T-helper 22 cell (primary cell): ENCODE data around the gene RIMS1.

Experiments used
- DNase-seq: peaks from one replicate; pipeline ENCODE4 v3.0.0-alpha.2; 2020; ENCODE audit warnings: low read depth

The RIMS1 gene, protein sequence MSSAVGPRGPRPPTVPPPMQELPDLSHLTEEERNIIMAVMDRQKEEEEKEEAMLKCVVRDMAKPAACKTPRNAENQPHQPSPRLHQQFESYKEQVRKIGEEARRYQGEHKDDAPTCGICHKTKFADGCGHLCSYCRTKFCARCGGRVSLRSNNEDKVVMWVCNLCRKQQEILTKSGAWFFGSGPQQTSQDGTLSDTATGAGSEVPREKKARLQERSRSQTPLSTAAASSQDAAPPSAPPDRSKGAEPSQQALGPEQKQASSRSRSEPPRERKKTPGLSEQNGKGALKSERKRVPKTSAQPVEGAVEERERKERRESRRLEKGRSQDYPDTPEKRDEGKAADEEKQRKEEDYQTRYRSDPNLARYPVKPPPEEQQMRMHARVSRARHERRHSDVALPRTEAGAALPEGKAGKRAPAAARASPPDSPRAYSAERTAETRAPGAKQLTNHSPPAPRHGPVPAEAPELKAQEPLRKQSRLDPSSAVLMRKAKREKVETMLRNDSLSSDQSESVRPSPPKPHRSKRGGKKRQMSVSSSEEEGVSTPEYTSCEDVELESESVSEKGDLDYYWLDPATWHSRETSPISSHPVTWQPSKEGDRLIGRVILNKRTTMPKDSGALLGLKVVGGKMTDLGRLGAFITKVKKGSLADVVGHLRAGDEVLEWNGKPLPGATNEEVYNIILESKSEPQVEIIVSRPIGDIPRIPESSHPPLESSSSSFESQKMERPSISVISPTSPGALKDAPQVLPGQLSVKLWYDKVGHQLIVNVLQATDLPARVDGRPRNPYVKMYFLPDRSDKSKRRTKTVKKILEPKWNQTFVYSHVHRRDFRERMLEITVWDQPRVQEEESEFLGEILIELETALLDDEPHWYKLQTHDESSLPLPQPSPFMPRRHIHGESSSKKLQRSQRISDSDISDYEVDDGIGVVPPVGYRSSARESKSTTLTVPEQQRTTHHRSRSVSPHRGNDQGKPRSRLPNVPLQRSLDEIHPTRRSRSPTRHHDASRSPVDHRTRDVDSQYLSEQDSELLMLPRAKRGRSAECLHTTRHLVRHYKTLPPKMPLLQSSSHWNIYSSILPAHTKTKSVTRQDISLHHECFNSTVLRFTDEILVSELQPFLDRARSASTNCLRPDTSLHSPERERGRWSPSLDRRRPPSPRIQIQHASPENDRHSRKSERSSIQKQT (N-terminal part only)

DNA sequence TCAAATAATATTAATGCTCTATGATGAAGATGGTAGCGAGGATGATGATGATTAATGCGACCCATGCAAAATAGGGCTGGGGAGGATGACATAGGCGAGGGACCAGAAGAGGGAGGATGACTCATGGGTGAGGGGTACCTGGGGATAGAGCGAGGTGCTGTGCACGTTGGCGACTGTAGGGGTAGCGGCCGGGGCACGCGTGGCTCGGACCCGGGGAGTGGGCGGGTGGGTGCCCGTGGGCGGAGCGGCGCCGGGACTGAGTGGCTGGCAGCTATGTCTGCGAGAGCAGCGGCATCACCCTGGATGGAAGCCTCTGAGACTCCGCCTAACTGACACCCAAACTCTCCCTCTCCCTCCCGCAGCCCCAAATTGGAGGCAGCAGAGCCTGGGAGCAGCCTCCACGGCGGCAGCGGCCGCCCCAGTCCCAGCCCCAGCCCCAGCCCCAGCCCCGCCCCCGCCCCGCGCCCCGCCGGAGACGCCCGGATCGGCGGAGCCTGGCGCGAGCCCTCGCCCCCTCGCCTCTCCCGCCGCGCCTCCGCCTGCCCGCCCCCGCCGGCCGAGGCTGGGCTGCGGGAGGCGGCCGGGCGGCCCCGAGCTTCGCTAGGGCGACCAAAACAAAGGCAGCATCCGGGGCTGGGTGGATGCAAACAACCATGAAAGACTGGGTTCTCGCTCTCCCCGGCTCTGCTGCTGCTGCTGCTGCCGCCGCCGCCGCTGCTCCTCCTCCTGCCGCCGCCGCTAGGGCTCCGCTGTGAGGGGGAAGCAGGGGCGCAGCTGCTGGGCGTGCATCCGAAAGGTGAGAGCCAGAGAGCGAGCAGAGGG, at the start of gene RIMS1:
Gene RIMS1, plus strand, starts transcription at position 367 of the 822 bp plus-strand sequence. CDS start 474 bp downstream, outside the sequence.
- no peak for DNase-seq

DNA sequence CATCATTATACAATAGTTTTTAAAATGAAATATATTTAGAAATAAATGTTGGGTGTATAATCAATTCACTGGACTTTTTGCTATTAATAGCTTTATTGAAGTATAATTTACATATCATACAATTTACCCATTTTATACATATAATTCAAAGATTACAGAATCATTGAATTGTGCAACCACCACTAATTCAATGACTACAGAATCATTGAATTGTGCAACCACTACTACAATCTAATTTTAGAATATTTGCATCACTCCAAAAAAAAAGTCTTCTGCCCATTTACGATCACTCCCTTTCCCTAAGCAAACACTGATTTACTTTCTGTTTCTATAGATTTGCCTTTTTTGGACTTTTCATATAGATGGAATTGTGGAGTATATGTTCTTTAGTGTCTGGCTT, 35.1 kb upstream of the RIMS1 start:
- DNase-seq: no peak

DNA sequence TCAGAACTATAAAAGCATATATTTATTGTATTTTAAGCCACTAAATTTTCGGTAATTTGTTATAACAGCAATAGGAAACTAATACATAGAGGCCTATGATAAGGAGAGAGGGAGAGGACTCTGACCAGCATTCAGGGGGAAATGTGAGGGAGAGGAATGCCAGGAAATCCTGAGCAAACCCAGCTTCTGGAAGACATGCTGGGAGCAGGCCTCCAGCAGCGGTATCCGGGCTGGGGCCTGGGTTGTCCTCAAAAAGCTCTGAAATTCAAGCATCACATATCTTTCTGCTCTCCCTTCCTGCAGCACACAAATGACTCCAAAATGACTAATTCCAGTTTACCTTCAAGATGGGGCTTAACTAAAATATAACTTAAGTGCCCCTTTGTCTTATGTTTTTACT, 33.4 kb upstream of the RIMS1 start:
- DNase-seq: no peak

DNA sequence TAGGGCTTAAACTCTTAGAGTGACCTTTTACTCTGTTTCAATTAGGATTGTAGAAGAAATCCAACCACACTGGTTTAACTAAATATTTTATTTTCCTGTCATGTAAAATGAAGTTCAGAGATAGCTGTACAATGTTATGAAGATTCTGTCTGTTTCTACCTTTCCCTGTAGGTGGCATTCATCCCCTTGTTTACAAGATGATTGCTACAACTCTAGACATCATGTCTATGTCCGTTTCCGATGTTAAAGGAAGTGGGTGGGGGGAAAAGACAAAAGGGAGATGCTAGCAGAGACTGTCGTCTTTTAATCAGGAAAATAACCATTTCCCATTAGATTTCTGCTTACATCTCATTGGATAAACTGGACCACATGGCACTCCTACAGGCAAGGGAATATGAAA, 30.9 kb upstream of the RIMS1 start:
- DNase-seq: no peak

DNA sequence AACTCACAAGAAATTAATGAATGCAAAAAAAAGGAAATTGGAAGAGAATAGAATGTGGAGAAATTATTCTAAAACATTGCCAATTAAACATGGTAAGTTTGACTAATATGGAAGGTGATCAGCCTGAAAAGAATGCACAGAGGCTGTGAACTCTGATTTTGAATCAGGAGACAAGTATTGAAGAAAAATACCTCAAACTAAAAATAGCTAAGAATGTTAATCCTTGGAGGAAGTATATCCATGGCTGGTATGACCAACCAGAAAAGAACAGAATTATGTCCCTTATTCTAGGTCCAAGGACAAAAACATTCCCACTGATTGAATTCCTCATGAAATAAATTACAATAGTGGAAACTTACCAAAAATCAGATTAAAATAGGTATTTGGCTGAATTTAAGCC, 7.3 kb upstream of the RIMS1 start:
- DNase-seq: no peak

DNA sequence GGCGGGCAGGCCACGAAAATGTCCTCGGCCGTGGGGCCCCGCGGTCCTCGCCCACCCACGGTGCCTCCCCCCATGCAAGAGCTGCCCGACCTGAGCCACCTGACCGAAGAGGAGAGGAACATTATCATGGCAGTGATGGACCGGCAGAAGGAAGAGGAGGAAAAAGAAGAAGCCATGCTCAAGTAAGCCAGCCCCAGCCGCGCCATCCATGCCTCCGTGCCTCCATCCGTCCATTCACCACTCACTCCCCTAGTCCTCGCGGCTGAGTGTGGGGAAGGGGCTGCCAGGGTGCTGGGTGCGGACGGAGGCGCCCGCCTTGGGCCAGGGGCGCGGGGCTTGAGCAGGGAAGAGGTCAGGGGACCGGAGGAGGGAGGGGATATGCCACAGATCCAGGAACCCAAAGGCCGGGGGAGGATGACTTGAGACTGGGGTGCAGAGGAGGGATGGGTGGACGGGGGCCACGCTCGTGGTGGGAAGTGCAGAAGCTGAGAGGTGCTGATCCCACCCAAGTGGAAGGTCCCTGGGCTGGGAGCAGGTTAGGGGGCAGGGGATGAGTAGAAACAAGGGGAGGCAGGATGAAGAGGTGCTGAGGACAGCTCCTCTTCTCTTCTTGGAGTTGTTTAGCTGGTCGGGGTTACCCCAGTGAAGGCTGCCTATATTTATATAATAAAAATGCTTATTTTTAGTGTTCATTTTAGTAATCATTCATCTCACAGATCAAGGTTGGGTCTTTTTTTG, 825 bp downstream of the RIMS1 start:
- DNase-seq: no peak

DNA sequence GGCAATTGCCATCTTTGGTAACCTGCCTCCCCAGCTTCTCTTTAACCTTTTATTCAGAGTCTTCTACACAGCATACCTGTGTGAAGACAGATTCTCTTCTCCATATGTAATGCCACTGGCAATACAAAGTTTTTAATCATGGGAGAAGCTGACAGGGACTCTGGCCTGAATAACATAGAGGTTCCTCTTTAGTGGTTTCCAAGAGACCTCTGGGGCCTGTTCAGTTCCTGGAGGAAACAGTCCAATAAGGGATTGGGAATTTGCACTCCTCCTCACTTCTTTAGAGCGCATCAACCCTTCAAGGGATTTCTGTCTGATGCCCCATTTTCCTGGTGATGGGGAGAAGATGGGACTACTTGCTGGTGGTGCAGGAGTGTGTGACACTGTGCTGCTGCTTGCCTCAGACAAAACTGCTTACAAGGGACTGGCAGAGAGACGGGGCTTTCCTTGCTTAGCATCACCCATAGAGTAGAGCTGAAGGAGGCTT, 1.4 kb downstream of the RIMS1 start:
- no peak for DNase-seq

DNA sequence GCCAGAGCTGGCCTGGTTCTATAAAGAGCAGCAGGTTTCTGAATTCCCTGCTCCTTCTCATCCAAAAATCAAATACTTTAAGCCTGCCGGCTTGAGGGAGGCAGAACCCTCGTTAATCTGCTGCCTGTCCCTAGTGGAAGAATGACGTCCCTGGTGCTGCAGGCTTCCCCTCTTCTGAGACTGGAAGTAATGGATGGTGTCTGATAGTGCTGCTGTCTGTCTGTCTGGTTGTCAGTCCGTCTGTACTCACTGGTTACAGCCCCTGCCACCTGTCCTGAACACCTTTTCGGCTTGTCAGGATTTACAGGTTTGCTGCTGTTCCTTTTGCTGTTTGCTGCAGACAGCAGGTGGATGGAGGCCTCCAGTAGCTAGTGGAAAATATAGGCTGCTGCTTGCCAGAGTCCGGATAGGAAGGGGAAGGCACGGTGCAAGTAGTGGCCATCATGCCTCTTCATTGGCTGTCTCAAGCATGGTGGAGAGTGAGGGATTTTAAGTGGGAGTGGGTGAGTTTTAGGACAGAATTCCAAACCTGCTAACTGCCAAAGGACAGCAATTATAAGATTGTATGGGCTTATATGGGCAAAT, 2.5 kb downstream of the RIMS1 start:
- DNase-seq: no peak

DNA sequence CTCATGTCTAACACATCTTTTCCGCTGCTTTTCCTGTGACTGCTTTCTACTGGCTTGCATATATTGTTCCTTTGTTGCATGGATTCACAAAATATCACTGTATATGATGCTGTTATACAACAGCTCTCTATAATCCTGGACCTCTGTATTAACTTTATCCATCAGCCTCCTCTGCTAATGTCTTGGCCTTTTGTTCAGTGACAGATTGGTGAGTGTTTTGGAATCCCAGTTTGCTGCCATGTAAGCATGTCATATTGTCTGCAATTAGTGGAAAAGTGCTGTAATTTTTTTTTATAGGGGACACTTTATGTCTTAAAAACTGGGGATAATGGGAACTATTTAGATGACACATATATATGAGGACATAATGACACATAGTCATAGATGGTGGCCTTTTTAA, 3.0 kb downstream of the RIMS1 start:
- no peak for DNase-seq

DNA sequence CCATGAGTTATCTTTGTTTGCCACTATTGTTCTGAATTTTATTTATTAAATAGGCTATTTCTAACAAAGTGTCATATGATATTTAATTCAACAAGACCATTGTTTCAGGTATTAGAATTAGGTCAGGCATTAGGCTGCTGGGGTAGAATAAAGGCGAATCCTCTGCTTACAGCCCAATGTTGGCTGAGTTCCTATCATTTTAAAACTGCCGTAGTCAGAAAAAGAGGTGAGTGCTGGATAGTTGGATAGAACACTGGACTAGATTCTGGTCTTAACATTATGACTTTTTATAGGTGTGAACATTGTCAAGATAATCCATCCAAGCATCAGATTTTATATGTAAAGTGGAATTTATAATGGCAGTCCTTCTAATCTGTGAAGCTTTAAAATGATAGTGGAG, 6.3 kb downstream of the RIMS1 start:
- no peak for DNase-seq

DNA sequence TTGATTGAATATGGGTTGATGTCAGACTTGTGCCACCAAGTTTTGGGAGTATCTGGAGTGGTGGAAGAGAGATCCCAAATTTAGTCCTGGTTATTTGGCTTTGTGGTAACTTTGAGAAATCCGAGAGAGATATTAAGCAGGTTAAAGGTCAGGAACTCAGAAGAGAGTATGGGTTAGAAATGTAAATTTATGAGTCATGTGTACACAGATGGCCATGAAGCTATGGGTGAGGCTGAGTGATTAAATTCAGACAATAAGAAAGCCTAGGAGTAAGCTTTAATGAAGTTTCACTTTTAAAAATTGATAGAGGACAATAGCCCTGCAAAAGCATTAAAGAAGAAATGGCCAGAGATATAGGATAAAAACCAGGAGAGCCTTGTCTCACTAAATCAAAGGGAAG, 14.3 kb downstream of the RIMS1 start:
- no peak for DNase-seq

DNA sequence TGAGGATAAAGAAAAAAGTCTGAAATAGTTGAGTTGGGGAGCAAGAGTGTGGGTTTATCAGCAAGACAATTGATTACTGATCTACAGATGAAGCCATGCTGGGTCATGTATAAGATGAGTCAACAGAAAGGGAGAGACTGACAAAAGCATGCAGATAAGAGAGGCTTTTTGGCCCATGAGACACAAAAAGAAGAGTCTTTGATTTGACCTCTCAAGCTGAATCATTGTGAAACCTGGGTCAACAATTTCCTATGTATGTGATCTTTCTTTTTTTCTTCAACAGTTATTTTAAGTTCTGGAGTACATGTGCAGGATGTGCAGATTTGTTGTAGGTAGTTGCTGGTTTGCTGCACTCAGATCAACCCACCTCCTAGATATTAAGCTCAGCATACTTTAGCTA, 15.9 kb downstream of the RIMS1 start:
- DNase-seq: no peak

DNA sequence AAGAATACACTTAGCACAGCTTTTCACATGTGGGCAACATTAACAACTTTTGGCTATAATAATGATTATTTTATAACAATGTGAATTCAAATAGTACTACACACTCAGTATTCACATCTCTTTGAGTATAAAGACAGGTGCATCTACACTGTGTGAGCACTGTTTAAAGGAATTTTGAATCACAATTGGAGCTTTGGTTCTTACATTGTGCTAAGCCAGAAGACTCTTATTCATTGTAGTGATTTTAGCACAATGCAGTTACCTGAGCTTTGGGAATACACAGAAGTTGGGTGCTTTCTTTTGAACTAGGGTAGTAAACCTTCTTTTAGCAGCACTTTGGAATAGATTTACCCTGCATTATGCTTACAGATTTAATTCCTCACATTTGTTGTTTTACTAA, 20.5 kb downstream of the RIMS1 start:
- DNase-seq: no peak

DNA sequence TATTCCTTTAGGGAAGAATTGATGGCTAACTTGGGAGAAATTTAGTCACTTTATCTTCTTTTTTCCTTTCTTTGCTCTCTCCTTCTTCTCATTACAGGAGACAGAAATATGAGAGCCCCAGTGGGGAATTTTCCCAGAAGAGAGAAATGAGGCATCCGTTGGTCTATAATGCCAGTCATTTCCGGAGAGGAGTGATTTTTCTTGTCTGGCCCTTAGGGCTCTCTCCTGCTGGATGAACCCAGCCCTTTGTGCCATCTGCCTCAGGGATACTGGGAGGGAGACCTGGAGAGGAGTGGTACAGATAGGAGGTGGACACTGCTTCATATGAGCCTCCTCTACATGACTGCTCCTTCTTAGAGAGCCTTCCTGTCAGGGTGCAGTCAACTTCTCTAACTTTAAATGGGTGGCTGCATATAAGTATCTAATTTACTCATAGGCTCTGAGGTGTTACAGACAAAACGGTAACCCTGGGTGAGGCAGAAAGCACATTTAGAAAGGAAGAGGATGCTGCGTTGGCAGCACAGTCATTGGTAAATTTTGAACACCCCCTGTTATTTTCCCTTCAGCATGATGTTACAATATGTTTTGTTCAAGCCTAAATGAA, 21.9 kb downstream of the RIMS1 start:
- no peak for DNase-seq

DNA sequence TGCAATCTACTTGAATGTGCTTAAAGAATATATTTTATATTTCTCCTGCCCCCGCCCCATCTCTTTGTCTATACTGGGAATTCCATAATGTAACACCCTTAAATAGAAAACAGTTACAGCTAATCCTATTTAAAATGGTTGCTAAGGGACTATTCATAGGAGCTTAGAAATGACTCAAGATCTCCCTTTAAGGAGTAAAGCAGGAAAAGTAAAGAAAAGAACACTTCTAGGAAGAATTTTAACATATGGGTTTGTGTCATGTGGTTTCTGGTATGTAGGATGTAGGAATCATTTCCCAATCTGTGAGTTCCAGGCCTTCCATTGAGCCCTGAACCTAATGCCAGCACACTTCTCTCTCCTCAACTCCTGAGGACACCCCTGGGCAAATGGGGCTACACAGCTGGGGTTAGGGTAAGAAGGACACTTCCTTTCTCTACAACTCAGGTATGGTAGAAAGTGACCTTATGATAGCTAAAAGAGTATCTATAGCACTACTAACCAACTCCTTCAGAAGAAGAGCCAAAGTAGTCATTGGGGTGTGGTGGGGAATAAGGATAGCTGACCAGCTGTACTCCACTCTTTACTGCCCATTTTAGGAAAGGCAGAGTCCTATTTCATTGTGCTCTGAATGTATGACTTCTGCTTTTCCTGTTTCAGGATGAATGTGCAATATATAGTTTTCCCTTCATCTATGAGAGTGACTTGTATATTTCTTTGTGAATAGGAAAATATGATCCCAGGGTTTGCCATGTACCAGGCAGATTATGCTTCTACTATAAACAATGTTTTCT, 27.3 kb downstream of the RIMS1 start:
- DNase-seq: no peak

DNA sequence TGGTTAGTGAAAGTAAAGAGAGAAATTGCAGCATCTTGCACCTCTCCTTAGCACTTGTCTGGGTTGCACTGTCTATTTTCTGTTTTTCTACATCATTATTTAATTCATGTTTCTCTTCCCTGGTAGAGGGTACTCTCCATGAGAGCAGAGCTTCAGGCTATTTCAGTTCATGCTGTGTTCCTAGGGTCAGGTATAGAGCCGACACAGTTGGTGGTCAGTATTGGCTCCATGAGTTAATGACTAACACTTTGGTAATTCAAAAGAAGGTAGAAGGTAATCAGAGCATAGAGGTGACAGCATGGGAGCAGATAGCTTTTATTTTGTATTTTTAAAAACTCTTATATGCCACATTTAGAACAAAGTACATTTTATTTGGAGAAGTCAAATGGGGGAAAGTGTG, 42.7 kb downstream of the RIMS1 start:
- no peak for DNase-seq

DNA sequence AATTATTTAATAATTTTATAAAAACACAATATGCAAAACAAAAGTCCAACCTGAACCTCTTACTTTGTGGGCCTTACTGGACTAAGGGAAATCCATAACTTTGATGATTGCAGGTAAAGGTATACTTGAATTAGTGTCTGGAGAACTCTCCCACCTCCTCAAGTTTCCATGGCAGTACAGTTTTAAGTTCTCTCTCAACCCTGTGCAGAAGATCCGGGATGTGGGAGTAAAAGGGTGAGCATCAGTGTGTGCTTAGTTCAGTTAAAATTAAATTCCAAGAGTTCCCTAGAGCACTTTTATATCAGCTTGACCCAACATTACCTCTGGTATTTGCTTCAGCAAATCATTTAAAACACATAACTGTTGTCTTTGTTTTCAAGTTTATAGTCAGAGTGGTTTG, 47.5 kb downstream of the RIMS1 start:
- no peak for DNase-seq

DNA sequence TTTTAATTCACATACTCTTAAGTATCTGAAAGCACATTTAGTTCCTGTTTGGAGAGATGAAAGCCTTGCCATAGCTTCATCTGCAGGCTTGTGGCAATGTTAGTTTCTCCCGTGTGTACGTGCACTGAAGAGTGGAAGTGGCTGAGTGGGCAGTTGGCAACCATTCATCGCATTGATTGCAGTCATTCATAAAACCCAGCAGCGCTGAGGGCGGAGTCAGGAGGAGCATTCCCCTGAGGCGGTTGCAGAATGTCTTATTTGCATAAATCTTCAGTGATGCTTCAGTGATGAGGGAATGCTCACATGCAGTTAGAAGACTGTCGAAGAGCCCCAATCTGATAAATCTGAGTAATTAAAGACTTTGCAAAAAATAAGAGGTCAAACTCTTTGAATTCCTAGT, 79.1 kb downstream of the RIMS1 start:
- no peak for DNase-seq

DNA sequence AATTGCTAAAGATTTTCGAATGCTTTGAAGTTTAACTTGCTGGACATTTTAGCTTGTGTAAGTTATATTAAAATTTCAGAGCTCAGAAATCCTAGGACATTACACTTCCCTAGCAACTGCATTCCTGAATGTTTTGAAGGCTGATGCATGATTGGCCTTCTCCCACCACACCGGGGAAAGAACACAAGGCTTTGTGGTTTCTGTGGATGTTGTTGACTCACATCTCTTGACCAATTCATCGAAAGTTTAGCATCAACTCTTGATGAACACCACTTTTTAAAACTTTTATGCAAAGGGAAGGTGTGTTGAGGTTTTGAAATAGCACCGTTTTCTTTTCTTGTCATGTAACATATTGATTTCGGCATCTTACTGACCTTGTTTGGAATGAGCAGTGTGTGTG, 81.1 kb downstream of the RIMS1 start:
- DNase-seq: no peak
